Measurements from ENCODE around the gene GLRX3. TPM values are rescaled to one million over a fixed set of nuclear protein-coding genes. Genes with fewer than 3 reads are reported as not detected.
"Not testable (repeated sequence)": the region's sequence is repeated elsewhere in the genome, so short reads cannot be mapped to it uniquely, and the experiment has no call there.

The GLRX3 gene
- 45.9 TPM for total RNA-seq
- long read RNA-seq, transcript GLRX3-201 (11 exons, 1,302 nt), result major isoform, 41 of 79 reads
- long read RNA-seq, transcript GLRX3-202 (12 exons, 3,827 nt), result minor isoform, 23 of 79 reads
- long read RNA-seq, partial matches to known transcripts, result 2 of 79 reads
- long read RNA-seq, other reads (novel, unspliced or antisense), result 13 of 79 reads

GRCh38 chr10:130136226-130137089, at the start of gene GLRX3:
Gene GLRX3 (plus strand): TSS chr10:130136391. CDS start chr10:130136421, 30 bp downstream.
- Histone ChIP-seq H3K36me3 (no peaks in the 10 kb centered on the region), H3K27ac (peak within 1 kb of the TSS; percentile 85), H3K4me1 (peaks cover 33% of the 10 kb centered on the region), H3K9me3 (no peaks in the 10 kb centered on the region), H3K4me3 (peak within 1 kb of the TSS; percentile 96), H3K27me3 (ENCODE audit: low read depth) (no peaks in the 10 kb centered on the region)
- DNase-seq (peak; percentile 95), ATAC-seq (peak; percentile 97)
- intact Hi-C loops (cut with DNase I), result no loop called here
- TF ChIP-seq CTCF (IDR thresholded peaks at IDR 0.05), result no peak

- H3K27ac ChIP-seq; H3K27me3 ChIP-seq (ENCODE audit: low read depth); H3K4me3 ChIP-seq; ATAC-seq; H3K9me3 ChIP-seq; intact Hi-C loops (cut with DNase I); H3K4me1 ChIP-seq; H3K36me3 ChIP-seq; DNase-seq: not testable (repeated sequence)
Observed at GRCh38 chr10:130090565-130090964, 45.6 kb upstream of the GLRX3 start.

- Histone ChIP-seq H3K4me1 (no peaks in the 10 kb centered on the region), H3K9me3 (no peaks in the 10 kb centered on the region), H3K27me3 (ENCODE audit: low read depth) (no peaks in the 10 kb centered on the region), H3K4me3 (no peak overlapping the region), H3K36me3 (no peaks in the 10 kb centered on the region), H3K27ac (no peak overlapping the region)
- no peak for DNase-seq
- intact Hi-C loops (cut with DNase I), result no loop called here
- no peak for ATAC-seq
- TF ChIP-seq CTCF (IDR thresholded peaks at IDR 0.05), result no peak
Observed at GRCh38 chr10:130099344-130099743, 36.8 kb upstream of the GLRX3 start.

- Histone ChIP-seq H3K9me3 (no peaks in the 10 kb centered on the region), H3K4me3 (no peak overlapping the region), H3K27me3 (ENCODE audit: low read depth) (no peaks in the 10 kb centered on the region), H3K4me1 (peaks cover 13% of the 10 kb centered on the region), H3K36me3 (no peaks in the 10 kb centered on the region), H3K27ac (no peak overlapping the region)
- TF ChIP-seq CTCF (IDR thresholded peaks at IDR 0.05), result no peak
- DNase-seq (no peak), ATAC-seq (no peak)
- intact Hi-C loops (cut with DNase I), result no loop called here
Observed at GRCh38 chr10:130105724-130106123, 30.5 kb upstream of the GLRX3 start.

GRCh38 chr10:130108146-130108545, 28.0 kb upstream of the GLRX3 start:
- peaks cover 26% of the 10 kb centered on the region for H3K4me1 ChIP-seq
- H3K27ac ChIP-seq; H3K4me3 ChIP-seq; DNase-seq; H3K9me3 ChIP-seq; H3K27me3 ChIP-seq (ENCODE audit: low read depth); H3K36me3 ChIP-seq; intact Hi-C loops (cut with DNase I); ATAC-seq: not testable (repeated sequence)

GRCh38 chr10:130108934-130109604, 27.1 kb upstream of the GLRX3 start:
- Histone ChIP-seq H3K4me3 (peak overlapping the region; percentile 75), H3K27ac (no peak overlapping the region)

More at GRCh38 chr10:130108934-130109604, 27.1 kb upstream of the GLRX3 start:
- intact Hi-C loops (cut with DNase I), result no loop called here
- Histone ChIP-seq H3K36me3 (no peaks in the 10 kb centered on the region), H3K4me1 (peaks cover 26% of the 10 kb centered on the region), H3K9me3 (no peaks in the 10 kb centered on the region), H3K27me3 (ENCODE audit: low read depth) (no peaks in the 10 kb centered on the region)
- no peak for DNase-seq
- ATAC-seq, result no peak
- TF ChIP-seq CTCF (IDR thresholded peaks at IDR 0.05), result no peak
